Endothelial cell of umbilical vein (primary cell): ENCODE results near the gene CXCL11.

Experiments used
- POLR2AphosphoS5 ChIP-seq: IDR thresholded peaks from 2 replicates; pipeline ENCODE4 v1.6.1; 2012; ENCODE audit warnings: low read depth, mild to moderate bottlenecking, control low read depth, low read length, moderate library complexity; ENCODE audit not compliant: insufficient read depth
- TF ChIP-seq, protein P1 (sequence below), 2 donors: IDR thresholded peaks; 1 replicate in 1 of 2; 2 replicates in 1 of 2; pipeline ENCODE4 v1.5.1; 2011; ENCODE audit warnings: low read length in 2 of 2, mild to moderate bottlenecking in 2 of 2, moderate library complexity in 2 of 2, control low read depth in 1 of 2, inconsistent platforms in 1 of 2, low read depth in 1 of 2; ENCODE audit not compliant: insufficient read depth in 1 of 2; ENCODE audit errors: extremely low read depth in 1 of 2

DNA sequence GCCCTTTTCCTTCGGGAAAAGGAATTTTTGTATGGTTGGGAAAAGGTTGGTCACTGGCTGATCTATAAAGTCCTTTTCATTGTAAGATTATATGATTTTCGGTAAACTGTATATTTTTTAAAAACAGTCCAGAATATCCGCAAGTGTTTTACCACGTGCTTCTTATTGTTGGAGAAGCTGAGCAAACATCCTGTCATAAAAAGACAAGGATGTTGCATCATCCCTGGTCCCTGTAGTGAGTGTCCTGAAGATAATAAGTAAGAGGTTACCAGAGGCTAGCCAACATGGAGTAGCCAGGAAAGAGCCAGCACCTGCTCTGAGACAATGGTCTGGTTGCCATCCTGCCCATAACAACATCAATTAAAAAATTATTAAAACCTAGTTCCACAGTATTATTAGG, 33.7 kb downstream of the CXCL11 start:
- TF ChIP-seq, protein P1, sequence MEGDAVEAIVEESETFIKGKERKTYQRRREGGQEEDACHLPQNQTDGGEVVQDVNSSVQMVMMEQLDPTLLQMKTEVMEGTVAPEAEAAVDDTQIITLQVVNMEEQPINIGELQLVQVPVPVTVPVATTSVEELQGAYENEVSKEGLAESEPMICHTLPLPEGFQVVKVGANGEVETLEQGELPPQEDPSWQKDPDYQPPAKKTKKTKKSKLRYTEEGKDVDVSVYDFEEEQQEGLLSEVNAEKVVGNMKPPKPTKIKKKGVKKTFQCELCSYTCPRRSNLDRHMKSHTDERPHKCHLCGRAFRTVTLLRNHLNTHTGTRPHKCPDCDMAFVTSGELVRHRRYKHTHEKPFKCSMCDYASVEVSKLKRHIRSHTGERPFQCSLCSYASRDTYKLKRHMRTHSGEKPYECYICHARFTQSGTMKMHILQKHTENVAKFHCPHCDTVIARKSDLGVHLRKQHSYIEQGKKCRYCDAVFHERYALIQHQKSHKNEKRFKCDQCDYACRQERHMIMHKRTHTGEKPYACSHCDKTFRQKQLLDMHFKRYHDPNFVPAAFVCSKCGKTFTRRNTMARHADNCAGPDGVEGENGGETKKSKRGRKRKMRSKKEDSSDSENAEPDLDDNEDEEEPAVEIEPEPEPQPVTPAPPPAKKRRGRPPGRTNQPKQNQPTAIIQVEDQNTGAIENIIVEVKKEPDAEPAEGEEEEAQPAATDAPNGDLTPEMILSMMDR (IDR thresholded peaks at IDR 0.05; ENCODE audit: extremely low read depth in 1 of 2, insufficient read depth in 1 of 2, low read depth in 1 of 2, low read length in 2 of 2), result no peak
- no peak for TF ChIP-seq POLR2AphosphoS5
